IMR-90 (cell line): ENCODE results near the gene TASL. TPM values are rescaled to one million over a fixed set of nuclear protein-coding genes. Genes with fewer than 3 reads are reported as not detected.

Experiments
- ATAC-seq: fragments of 200-7000 bp; cut with Tn5 transposase; 2 replicates; pipeline ENCODE4 v1.9.1; 2020; ENCODE audit warnings: low read depth, mild to moderate bottlenecking, moderate library complexity
- BruUV-seq: library from RNA; stranded (reverse); fragments of 400-500 nt; replicated peaks from 2 replicates; lab custom pipeline; 2021; lab: Mats Ljungman, UMichigan
- CTCF ChIA-PET: fragments of 300-600 bp; formaldehyde crosslinking; extraction: SDS; loops from one replicate; lab custom pipeline; 2021; ENCODE audit warnings: antibody characterized with exemption; lab: Yijun Ruan, JAX
- POLR2A ChIA-PET: fragments of 300-600 bp; sonication (Branson Sonifier 250); formaldehyde crosslinking; loops from one replicate; lab custom pipeline; 2022; ENCODE audit warnings: antibody characterized with exemption; ENCODE audit not compliant: unreplicated experiment; lab: Charles Lee
- DNase-seq: peaks from one replicate; pipeline ENCODE4 v3.0.0; 2013
- H2AFZ ChIP-seq: replicated peaks from 2 replicates; pipeline ENCODE3; 2013; ENCODE audit warnings: low read length, mild to moderate bottlenecking; ENCODE audit not compliant: poor library complexity
- H2AK5ac ChIP-seq: 2 replicates; pipeline ENCODE4 v1.6.1; 2013; ENCODE audit warnings: low read depth, low read length, inconsistent platforms
- H2AK9ac ChIP-seq: replicated peaks from 2 replicates; pipeline ENCODE3; 2013; ENCODE audit warnings: mild to moderate bottlenecking, low read depth, low read length, moderate library complexity; ENCODE audit not compliant: poor library complexity
- H2BK120ac ChIP-seq: 2 replicates; pipeline ENCODE4 v1.6.1; 2013; ENCODE audit warnings: low read depth, low read length, inconsistent platforms
- H2BK15ac ChIP-seq: 3 replicates; pipeline ENCODE4 v1.6.1; 2013; ENCODE audit warnings: low read depth, low read length, inconsistent platforms
- H2BK20ac ChIP-seq: 2 replicates; pipeline ENCODE4 v1.6.1; 2013; ENCODE audit warnings: low read depth, mild to moderate bottlenecking, inconsistent platforms, low read length, moderate library complexity
- H2BK5ac ChIP-seq: 2 replicates; pipeline ENCODE4 v1.6.1; 2013; ENCODE audit warnings: mild to moderate bottlenecking, low read depth, low read length, inconsistent platforms; ENCODE audit not compliant: poor library complexity, severe bottlenecking
- H3K14ac ChIP-seq: replicated peaks from 2 replicates; pipeline ENCODE4 v1.6.1; 2013; ENCODE audit warnings: low read depth, low read length, inconsistent platforms
- H3K18ac ChIP-seq: 2 replicates; pipeline ENCODE4 v1.6.1; 2013; ENCODE audit warnings: low read depth, low read length, control low read depth
- H3K23ac ChIP-seq: 2 replicates; pipeline ENCODE4 v1.6.1; 2013; ENCODE audit warnings: low read depth, low read length, inconsistent platforms
- H3K27ac ChIP-seq: 2 replicates; pipeline ENCODE4 v1.5.1; 2013; ENCODE audit warnings: mild to moderate bottlenecking, control low read depth, low read length; ENCODE audit not compliant: insufficient read depth
- H3K27me3 ChIP-seq: 2 replicates; pipeline ENCODE4 v1.6.1; 2013; ENCODE audit warnings: low read length; ENCODE audit not compliant: control insufficient read depth, insufficient read depth
- H3K36me3 ChIP-seq: 2 replicates; pipeline ENCODE4 v1.6.1; 2013; ENCODE audit warnings: low read length, mixed read lengths; ENCODE audit not compliant: control insufficient read depth, insufficient read depth
- H3K4ac ChIP-seq: 2 replicates; pipeline ENCODE4 v1.6.1; 2013; ENCODE audit warnings: low read depth, low read length, inconsistent platforms
- H3K4me1 ChIP-seq: 2 replicates; pipeline ENCODE4 v1.6.1; 2013; ENCODE audit warnings: low read length, mixed read lengths; ENCODE audit not compliant: control insufficient read depth, insufficient read depth
- H3K4me2 ChIP-seq: 2 replicates; pipeline ENCODE4 v1.6.1; 2013; ENCODE audit warnings: low read depth, mild to moderate bottlenecking, control low read depth, low read length, moderate library complexity
- H3K4me3 ChIP-seq: 2 replicates; pipeline ENCODE4 v1.5.1; 2013; ENCODE audit warnings: low read depth, mild to moderate bottlenecking, control low read depth, low read length, moderate library complexity; ENCODE audit not compliant: insufficient read depth
- H3K56ac ChIP-seq: 2 replicates; pipeline ENCODE4 v1.6.1; 2013; ENCODE audit warnings: low read length, inconsistent platforms; ENCODE audit not compliant: insufficient read depth; ENCODE audit errors: extremely low read depth
- H3K79me1 ChIP-seq, 2 experiments: 2 replicates each; pipeline ENCODE4 v1.6.1; 2013; ENCODE audit warnings: low read length in 2 of 2, inconsistent platforms in 1 of 2, low read depth in 1 of 2
- H3K9ac ChIP-seq: 2 replicates; pipeline ENCODE4 v1.6.1; 2013; ENCODE audit warnings: low read depth, low read length, control low read depth
- H3K9me1 ChIP-seq: 2 replicates; pipeline ENCODE4 v1.6.1; 2013; ENCODE audit warnings: low read length, inconsistent platforms; ENCODE audit not compliant: insufficient read depth
- H3K9me3 ChIP-seq: 2 replicates; pipeline ENCODE4 v1.6.1; 2013; ENCODE audit warnings: low read length; ENCODE audit not compliant: control insufficient read depth, insufficient read depth
- H4K20me1 ChIP-seq: 2 replicates; pipeline ENCODE4 v1.6.1; 2013; ENCODE audit warnings: low read length, inconsistent platforms; ENCODE audit not compliant: insufficient read depth
- H4K5ac ChIP-seq: 2 replicates; pipeline ENCODE4 v1.6.1; 2013; ENCODE audit warnings: mild to moderate bottlenecking, low read depth, low read length, control low read depth
- H4K8ac ChIP-seq, 2 experiments: 2 replicates each; pipeline ENCODE4 v1.6.1; 2013; ENCODE audit warnings: low read depth in 2 of 2, low read length in 2 of 2, control low read depth in 1 of 2, inconsistent platforms in 1 of 2
- H4K91ac ChIP-seq: 2 replicates; pipeline ENCODE4 v1.6.1; 2013; ENCODE audit warnings: low read depth, low read length, inconsistent platforms; ENCODE audit not compliant: insufficient read depth
- MAZ ChIP-seq: IDR thresholded peaks from 2 replicates; pipeline ENCODE4 v1.6.1; 2012; ENCODE audit warnings: low read depth, mild to moderate bottlenecking, low read length, improper control_type of control experiment, moderate library complexity, borderline replicate concordance
- POLR2A ChIP-seq: IDR thresholded peaks from 2 replicates; pipeline ENCODE4 v1.6.1; 2012; ENCODE audit warnings: mild to moderate bottlenecking, low read depth, low read length
- WGBS, 2 experiments: methylation state at CpG; one replicate each; pipeline versions ENCODE4 v1.1.5 to v1.1.7; 2013; ENCODE audit warnings: missing lambda C conversion rate in 2 of 2; ENCODE audit not compliant: insufficient read length in 1 of 2; ENCODE audit errors: extremely low coverage in 2 of 2; 5-methylcytosine and 5-hydroxymethylcytosine counted together
- dilution Hi-C: fragments of 300-500 bp; cut with HindIII; formaldehyde crosslinking; loops from one replicate; pipeline ENCODE4 v1.14.3; 2018; ENCODE audit warnings: low sequenced_read_pairs; ENCODE audit not compliant: unreplicated experiment
- in situ Hi-C: fragments of 300-500 bp; cut with MboI; formaldehyde crosslinking; loops from 3 replicates; pipeline ENCODE4 v1.14.3; 2019; ENCODE audit warnings: low sequenced_read_pairs, inconsistent platforms, mixed read lengths
- intact Hi-C: fragments of 100-400 bp; cut with micrococcal nuclease; formaldehyde crosslinking; loops from 2 replicates; pipeline ENCODE4 v1.10.0; 2022
- polyA plus RNA-seq, 3 experiments: library from polyadenylated mRNA; depleted of rRNA; stranded (reverse); fragments of >200 nt; gene quantifications; 2 replicates each; pipeline ENCODE4 v1.2.3, GENCODE V29; 2012; ENCODE audit warnings: low replicate concordance in 1 of 3
- total RNA-seq: library from RNA; depleted of rRNA; stranded (reverse); fragments of >200 nt; gene quantifications from 2 replicates; pipeline ENCODE4 v1.2.3, GENCODE V29; 2012

The TASL gene
- total and polyA plus RNA-seq, 2 of the 4 experiments (the other 2 are of a cell fraction): not detected

DNA sequence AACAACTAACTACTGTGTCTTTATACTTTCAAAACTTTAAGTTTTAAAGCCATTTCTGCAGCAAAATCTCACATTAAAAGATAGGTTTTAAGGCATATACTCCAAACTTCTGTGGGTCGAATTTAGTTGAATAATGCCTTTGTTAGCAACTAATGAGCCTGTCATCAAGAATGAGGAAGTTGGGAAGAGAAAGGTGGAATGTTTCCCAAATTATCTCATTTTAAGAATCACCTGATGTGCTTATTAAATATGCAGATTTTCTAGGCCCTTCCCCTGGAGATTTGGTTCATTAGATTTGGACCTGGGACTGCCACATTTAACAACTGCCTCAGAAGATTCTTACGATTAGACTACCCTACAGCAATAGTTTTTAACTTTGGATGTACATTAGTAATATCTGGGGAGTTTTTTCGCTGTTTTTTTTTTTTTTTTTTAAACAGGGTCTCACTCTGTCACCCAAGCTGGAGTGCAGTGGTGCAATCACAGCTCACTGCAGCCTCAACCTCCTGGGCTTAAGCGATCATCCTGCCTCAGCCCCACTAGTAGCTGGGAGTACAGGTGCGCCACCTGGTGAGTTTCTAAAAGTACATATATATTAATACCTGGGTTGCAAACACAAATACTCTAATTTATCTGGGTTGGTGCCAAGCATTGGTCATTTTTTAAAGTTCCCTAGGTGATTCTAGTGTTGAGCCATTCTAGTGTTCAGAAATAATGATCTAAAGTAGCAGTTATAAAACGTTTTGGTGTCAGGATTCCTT, 16.1 kb upstream of the TASL start:
- CTCF ChIA-PET: no interaction called here

More for the DNA sequence above, 16.1 kb upstream of the TASL start:
- no peaks in the 10 kb centered on the region for H3K9me1 ChIP-seq
- H4K5ac ChIP-seq: no peak overlapping the region
- no peak for ATAC-seq
- no peak overlapping the region for H3K14ac ChIP-seq
- TF ChIP-seq MAZ (no peak), POLR2A (no peak)
- no peak overlapping the region for H3K4me3 ChIP-seq
- H3K27ac ChIP-seq: no peak overlapping the region
- H3K27me3 ChIP-seq: no peaks in the 10 kb centered on the region
- H3K18ac ChIP-seq: no peak overlapping the region
- no peaks in the 10 kb centered on the region for H3K79me1 ChIP-seq
- H3K23ac ChIP-seq: no peak overlapping the region
- no peaks in the 10 kb centered on the region for H4K20me1 ChIP-seq
- no peaks in the 10 kb centered on the region for H3K36me3 ChIP-seq
- no peak overlapping the region for H4K91ac ChIP-seq
- H2BK20ac ChIP-seq: no peak overlapping the region
- dilution Hi-C loops (no loop called here), intact Hi-C loops (no loop called here), in situ Hi-C loops (no loop called here)
- no peak overlapping the region for H4K8ac ChIP-seq
- H2AK9ac ChIP-seq: no peak overlapping the region
- no peak overlapping the region for H2BK120ac ChIP-seq
- BruUV-seq: no TSS peak
- H3K9ac ChIP-seq: no peak overlapping the region
- no peak overlapping the region for H2AFZ ChIP-seq
- DNase-seq: no peak
- no peak overlapping the region for H2AK5ac ChIP-seq
- H3K4ac ChIP-seq: no peak overlapping the region
- no peak overlapping the region for H3K4me2 ChIP-seq
- POLR2A ChIA-PET: no interaction called here
- no peak overlapping the region for H2BK5ac ChIP-seq
- H2BK15ac ChIP-seq: no peak overlapping the region
- no peak overlapping the region for H3K56ac ChIP-seq
- no peaks in the 10 kb centered on the region for H3K9me3 ChIP-seq
- H3K4me1 ChIP-seq: no peaks in the 10 kb centered on the region
- no CpG with 5 or more reads among the region's 6 CpGs for WGBS, 2 experiments
